GM20431 (cell line): ENCODE data around the gene CDH4.

Experiments
- in situ Hi-C: fragments of 300-500 bp; cut with MseI, MboI; formaldehyde crosslinking; loops from one replicate; pipeline ENCODE4 v1.15.0; 2020; ENCODE audit warnings: low sequenced_read_pairs; ENCODE audit not compliant: unreplicated experiment

Gene CDH4

DNA sequence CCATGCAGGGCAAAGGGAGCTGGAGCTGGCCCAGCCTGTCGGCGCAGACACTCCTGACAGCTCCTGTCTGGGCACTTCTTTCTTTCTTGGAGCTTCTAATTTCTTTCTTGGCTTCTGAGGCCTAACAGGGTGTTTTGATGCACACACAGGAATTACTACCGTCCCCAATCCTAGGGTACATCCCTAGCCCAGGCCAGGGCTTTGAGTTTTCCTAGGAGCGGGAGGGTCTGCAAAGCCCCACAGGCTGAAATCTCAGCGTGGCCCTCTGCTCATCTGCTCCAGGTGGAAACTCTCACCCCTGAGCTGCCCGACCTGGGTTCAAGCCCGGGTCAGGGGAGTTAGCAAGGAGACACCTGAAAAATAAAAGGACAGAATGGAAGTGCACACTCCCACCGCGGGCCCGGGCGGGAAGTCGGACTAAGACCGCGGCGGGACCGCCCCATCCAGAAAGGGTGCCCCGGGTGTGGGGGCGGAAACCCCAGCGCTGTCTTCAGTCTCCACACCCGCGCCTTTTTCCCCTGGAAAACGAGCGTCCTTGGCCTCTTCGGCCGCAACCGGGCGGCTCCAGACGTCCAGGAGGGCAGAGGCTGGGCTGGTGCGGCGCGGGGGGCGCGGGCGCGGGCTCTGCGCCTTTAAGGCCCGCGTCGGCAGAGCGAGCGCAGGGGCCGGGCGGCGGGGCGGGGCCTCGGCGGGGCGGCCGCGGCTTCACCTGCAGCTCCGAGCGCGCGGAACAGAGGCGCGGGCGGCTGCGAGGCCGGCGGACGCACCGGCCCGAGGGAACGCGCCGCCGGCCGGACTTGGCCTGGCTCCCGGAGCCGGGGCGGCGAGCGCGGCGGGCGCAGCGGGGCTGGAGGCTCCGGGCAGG is at the start of gene CDH4:
CDH4 (plus strand) TSS at position 733 of the 865 bp plus-strand sequence.
- in situ Hi-C loops: no loop called here

DNA sequence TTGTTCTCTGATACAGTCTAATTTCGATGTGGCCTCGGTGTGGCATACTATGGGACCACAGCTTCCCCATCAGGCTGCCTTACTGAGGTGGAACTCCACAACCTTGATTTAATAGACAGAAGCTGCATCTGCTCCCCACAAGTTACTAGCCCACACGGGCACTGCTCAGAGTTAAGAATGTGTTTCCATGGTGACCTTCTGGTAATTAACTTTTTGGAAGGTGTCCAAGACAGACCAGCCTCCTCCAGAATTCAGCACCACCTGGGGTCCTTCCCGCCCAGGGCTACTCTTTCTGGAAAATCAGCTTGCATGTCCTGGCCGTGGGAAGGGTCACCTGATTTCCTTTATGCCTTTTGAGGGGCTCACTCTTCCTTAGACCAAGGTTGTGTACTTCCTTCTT is 48.7 kb upstream of the CDH4 start:
- in situ Hi-C loops: no loop called here

DNA sequence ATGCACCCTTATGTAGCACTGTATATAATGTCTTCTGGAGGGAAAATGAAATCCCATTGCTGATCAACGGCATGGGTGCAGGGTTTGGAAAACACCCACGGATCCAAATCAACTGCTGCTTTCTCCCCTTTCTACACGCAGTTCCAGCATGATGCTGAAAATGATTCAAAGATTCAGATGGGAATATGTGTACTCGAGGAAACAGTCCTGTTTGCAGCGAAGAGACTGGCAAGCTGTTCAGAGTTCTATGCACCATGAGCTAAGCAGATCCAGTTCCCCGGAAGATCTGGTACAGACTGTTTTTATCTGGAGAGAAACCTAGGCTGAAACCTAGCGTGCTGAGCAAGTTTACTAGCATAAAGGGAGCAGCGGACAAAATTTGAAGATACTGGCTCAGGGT is 47.9 kb upstream of the CDH4 start:
- in situ Hi-C loops: no loop called here

DNA sequence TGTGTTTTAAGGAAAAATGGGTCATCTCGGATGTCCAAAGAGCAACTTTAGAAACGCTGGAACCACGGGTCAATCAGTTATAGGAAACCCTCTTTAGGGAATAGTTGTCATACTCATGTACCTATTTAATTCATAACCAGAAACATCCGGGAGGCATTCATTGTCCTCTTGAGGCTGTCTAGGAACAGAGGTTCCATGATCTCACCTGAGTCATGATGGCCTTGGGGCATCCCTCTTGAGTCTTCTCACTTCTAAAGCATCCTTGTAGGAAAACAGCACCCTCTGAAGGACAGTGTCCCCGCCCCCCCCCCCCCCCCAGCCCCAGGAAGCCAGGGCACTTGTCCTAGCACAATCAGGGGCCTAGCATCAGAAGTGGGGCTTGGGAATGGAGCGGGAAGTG is 46.3 kb upstream of the CDH4 start:
- in situ Hi-C loops: no loop called here

DNA sequence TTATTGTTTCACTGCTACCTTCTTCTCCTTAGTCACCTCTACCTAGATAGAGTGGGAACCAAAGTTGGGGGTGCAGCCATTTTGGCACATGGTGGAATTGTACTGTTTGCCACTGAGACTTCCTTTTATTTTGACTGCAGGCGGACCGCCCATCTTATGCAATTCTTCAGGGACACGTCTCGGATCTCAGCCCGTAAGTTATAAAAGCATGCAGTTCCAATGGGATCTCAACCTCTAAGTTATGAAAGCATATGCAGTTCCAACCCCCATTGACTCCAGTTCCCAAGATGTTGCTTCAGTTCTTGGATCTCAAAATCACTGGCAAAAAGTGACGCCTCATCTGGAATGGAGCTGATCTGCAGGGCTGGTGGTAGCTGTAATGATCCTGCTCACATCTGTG is 41.2 kb upstream of the CDH4 start:
- in situ Hi-C loops: no loop called here

DNA sequence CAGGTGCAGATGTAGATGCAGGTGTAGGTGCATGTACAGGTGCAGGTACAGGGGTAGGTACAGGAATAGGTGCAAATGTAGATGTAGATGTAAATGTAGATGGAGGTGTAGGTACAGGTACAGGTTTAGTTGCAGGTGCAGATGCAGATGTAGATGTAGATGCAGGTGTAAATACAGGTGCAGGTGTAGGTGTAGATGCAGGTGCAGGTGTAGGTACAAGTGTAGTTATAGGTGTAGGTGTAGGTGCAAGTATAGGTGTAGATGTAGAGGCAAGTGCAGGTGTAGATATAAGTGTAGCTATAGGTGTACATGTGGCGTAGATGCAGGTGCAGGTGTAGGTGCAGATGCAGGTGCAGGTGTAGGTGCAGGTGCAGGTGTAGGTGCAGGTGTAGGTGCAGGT is 34.2 kb upstream of the CDH4 start:
- in situ Hi-C loops: no loop called here

DNA sequence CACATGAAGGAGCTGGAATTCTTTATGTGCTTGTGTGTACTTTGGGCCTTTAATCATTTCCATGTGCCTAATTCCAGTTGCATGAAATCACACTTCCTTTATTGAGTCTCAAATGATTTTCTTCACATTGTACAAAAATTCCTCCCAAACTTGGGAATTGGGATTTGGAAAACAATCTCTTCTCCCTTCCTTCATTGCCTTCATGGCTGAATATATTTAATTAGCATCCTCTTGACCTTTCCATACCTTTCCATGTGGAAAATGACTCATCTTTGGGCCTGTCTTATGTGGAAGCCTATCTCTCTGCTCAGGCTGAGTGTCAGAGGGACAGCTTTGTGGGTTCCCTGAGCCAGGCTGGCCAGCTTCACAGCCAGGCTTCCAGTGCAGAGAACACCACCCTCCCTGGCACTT is 33.0 kb upstream of the CDH4 start:
- in situ Hi-C loops: no loop called here

DNA sequence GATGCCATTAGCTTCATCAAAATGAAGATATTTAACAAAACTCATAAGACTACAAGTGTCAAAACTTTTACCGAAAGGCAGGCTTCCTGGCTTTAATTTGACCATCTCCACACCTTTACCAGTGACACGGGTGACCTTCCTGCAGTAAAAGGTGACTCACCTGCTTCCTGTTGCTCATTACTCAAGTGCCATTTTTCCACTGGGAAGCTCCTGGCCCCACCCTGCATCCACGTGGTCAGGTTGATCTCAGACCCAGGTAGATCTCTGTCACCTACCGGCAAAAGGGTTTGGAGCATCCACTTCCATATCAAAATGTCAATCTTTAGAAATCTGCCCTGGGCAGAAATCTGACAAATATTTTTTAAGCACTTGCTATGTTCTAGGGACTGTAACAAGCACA is 31.9 kb upstream of the CDH4 start:
- in situ Hi-C loops: no loop called here

DNA sequence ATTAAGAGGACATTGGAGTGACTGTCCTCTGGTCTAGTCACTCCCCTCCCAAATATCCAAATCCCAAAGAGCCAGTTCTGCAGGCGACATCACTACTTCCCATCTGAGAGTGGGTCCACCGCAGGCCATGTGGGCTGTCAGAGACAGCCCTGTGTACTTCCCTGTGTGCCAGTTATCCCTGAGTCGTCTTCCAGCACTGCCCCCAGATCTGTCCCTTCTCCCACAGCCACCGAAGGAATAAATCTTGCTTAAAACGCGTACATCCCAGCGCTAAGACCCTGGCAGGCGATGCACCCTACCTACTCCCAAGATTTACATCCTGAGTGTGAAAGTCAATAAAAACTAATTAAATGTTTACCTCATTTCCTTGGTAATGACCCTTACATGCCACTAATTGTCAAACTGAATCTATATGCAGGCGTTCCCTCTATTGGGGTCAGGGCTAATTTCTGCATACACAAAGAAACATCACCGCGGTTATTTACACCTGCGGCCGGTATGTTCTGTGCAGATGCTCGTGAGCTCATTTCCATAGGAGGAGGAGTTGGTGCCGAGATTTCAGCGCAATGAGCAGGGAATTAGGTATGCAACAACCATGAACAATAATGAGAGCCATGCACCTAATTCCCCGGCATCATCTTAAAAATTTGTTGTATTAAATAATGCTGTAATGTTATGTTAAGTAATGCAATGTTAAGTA is 31.3 kb upstream of the CDH4 start:
- in situ Hi-C loops: no loop called here

DNA sequence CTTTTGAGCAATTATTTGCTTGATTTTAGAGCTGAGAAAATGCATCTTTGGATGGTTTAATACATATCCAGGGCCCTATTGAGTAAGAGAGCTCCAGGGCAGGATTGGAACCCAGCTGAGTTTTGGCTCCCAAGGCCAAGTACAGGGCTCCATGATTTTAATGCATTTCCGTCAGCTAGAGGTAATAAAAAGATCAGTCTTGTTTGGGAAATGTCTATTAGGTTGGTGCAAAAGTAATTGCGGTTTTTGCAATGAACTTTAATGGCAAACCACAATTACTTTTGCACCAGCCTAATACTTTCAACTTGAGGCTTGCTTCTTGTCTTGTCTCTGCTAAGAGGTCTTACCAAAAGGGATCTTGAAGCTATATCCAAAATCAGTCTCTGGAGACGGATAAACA is 29.4 kb upstream of the CDH4 start:
- in situ Hi-C loops: no loop called here

DNA sequence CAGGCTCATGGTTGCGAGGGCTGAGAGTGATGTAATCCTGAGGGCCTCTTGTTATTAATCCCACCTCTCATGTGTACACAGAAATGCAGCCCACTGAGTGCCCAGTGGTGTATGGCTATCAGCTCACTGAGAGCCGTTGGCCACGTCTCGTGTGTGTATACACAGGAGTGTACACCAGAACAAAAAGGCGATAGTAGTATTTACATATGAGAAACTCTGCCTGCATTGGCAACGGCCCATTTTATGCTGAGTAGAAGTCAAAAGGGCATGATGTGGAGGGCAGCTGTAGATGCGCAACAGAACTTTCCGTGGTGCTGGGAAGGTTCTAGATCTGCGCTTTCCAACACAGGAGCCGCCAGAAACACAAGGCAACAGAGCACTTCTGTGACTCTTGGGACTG is 28.9 kb upstream of the CDH4 start:
- in situ Hi-C loops: no loop called here

DNA sequence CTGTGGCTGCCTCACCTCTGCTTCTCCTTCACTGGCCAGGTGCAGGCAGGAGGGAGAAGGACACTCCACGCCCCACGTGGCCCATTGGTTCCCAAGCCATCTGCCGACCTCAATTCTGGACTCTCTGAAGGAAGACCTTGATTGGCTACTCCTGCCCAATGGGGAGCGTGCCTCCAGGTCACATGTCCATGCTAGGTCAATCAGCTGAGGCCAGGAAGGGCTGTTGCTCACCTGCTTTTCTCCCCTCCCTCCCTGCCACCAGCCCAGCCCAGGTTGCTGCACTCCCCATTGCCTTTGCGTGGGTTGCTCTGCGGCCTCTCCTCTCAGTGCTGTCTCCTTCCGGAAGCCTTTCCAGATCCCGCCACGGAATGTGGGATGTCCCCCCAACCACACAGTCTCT is 21.9 kb upstream of the CDH4 start:
- in situ Hi-C loops: no loop called here

DNA sequence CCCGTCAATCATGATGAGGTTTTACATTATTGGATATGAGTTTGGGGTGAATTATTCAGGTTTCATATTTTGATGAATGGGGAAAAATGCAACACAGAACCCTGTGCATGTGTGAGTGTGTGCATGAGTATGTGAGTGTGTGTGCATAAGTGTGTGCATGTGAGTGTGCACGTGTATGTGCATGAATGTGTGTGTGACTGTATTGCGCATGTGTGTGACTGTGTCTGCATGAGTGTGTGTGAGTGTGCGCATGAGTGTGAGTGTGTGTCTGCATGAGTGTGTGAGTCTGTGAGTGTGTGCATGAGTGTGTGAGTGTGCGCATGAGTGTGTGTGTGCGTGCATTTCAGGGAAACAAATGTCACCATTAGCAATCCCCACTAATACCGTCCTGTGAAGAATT is 18.5 kb upstream of the CDH4 start:
- in situ Hi-C loops: no loop called here

DNA sequence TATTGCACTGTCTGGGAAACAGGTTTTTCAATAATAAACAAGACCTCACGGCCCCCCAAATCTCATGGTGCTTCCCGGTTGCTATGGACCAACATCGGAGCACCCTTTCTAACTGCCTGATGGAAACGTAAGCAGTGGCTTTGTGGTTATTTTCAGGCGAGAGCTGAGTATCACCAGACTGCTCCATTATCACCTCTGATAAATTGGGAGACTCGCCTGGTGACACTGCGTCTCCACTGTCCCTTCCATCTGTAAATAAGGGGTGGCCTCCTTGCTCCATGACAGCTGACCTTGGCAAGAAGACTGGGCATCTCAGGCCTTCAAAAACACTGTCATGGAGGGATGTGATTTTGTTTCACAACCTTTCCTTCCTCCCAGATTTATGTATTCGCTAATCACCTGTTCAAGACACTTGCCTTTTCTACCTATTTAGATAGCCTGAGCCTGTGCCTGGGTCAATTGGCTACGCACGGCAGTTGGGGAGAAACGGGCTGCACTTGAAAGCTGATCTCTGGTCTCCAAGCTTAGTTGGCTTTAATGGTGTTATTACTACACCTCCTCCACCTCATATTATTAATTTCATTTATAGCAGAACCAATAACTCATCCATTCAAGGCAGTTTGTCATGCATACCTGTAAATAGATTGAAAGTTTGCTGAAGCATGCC is 17.7 kb upstream of the CDH4 start:
- in situ Hi-C loops: no loop called here

DNA sequence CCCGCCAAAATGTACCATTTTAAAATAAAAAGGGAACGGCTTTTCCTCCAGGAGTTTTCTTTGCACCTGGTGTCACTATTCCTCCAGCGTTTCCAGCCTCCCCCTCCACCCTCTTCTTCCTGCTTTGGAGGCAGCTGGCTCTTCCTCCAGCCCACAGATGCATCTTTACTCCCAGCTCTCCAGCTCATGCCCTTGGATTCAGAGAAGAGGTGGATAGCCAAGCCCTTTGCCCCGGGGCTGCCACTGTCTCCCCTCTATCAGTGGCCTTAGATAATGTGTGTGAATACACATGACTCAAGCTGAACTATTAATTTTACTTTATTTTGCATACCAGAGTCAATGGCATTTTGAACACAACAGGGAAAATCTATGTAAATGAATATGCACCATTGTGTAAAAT is 15.3 kb upstream of the CDH4 start:
- in situ Hi-C loops: no loop called here

DNA sequence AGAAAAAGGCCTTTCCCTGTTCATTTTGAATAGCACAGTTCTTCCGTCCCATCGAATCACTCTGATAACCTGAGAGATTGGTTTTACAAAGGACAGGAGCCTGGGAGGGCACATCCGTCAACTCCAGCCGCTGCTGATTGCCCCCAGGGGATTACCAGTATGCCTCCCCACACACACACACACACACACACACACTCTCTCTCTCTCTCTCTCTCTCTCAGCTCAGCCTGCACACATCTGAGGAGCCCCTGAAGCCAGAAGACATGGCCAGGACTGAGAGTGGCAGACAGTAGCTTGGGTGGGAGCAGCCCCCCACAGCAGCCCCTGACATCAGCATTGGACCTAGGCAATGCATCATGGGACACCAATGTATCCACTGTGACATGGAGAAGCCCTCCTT is 13.2 kb upstream of the CDH4 start:
- in situ Hi-C loops: no loop called here

DNA sequence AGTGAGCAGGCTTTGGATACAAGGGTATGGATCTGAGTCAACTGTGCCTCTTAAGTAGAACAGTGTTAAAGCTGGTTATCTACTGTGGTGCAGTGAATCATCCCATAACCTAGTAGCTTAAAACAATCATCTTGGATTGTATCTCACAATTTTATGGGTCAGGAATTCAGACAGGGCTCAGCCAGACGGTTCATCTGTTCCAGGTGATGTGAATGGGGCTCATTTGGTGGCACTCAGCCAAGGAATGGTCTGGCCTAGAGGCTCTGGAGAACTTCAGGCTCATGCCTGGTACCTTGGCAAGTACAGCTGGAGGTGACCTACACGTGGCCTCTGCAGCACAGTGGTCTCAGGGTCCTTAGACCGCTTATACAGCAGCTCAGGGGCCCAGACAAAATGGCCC is 11.2 kb upstream of the CDH4 start:
- in situ Hi-C loops: no loop called here

DNA sequence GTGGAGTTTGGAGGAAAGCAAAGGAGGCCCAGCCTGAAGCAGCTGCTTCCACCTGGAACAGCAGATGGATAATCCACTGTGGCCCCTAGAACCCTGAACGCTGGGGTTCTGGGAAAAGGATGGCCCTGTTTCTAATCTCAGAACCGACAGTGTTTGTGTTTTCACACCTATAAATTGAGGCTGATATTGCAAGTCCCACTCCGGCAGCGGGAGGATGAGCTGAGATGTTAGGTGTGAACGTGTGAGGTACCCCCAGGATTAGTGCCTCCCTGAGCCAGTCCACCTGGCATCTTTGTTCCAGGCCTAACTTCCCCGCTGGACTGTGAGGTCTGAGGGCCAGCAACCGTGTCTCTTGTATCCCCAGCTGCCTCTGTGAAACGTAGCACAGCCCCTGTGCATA is 7.8 kb upstream of the CDH4 start:
- in situ Hi-C loops: no loop called here

DNA sequence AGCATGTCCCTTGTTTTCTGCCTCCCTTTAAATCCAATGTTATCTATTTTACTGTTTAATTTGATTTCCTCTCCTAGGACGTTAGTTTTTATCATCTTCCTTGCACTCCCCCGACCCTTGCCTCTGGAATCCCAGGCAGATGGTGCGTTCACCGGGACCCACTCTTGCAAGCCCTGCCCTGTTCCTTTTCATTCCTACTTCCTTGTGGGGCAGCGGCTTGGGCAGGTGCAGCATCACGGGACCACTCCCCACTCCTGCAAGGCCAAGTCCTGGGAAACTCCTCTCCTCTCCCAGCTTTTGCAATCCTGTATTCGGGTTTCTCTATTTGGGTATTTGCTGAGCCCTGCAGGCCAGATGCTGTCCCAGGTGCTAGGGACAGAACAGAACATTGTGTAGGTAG is 5.8 kb upstream of the CDH4 start:
- in situ Hi-C loops: no loop called here

DNA sequence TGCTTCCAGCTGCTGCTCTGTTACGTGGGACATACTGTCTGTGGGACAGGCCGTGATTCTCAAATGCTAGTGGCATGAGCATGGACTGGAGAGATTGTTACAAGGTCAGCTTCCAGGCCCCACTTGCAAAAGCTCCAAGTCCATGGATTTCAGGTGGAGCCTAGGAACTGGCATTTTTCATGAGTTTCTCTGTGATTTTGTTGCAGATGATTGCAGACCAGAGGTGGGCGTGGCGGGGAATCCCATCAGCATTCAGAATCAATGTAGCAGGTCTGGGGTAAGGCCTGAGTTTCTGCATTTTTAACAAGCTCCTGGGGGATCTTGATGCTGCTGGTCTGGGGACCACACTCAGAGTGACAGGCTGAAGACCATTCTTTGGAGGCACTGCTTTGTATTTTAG is 2.4 kb upstream of the CDH4 start:
- in situ Hi-C loops: no loop called here

DNA sequence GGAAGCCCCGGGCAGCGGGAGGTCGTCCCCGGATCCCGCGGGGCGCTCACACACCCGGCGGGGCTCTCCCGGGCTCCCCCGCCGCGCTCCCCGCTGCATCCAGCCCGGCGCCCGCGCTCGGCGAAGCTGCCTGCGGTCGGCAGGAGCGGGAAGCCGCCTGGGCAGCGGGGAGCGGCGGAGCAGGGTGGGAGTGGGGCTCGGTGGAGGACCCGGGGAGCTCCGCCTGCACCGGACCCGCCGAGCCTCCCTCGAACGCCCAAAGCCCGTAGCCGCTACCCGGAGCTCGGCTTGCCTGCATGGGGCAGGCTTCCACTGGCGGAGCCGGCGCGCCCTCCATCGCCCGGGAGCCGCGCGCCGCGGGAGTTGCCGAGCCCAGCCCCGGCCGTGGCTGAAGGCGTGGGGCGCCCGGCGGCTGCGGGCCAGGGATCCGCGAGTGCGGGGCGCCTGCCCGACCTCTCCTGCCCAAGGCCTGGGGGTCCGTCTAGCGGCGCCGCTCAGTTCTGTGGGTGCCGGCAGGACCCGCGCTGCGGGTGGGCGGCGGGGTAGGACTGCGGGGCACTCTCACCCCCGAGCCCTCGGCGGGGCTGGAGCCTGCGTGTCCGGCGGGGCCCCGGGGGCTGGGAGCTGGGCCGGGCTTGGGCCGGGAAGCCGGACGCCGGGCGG is 671 bp downstream of the CDH4 start:
- in situ Hi-C loops: no loop called here
